HT-29 (cell line): ENCODE results near the gene UBR4. TPM values are rescaled to one million over a fixed set of nuclear protein-coding genes. Genes with fewer than 3 reads are reported as not detected.
"Not testable (repeated sequence)": the region's sequence is repeated elsewhere in the genome, so short reads cannot be mapped to it uniquely, and the experiment has no call there.

Experiments used
- DNase-seq: peaks from one replicate; pipeline ENCODE4 v3.0.0-alpha.2; 2015; ENCODE audit warnings: low spot score
- total RNA-seq: library from RNA; depleted of rRNA; stranded (reverse); fragments of >200 nt; shearing (Covaris generic); gene quantifications from 2 replicates; pipeline ENCODE4 v1.2.3, GENCODE V29; 2014

Gene UBR4
- total RNA-seq, 1 experiment from 2014 or later = 146 TPM

- no peak for DNase-seq
These were observed 18.3 kb downstream of the UBR4 start for GRCh38 chr1:19191811-19192210.

DNA sequence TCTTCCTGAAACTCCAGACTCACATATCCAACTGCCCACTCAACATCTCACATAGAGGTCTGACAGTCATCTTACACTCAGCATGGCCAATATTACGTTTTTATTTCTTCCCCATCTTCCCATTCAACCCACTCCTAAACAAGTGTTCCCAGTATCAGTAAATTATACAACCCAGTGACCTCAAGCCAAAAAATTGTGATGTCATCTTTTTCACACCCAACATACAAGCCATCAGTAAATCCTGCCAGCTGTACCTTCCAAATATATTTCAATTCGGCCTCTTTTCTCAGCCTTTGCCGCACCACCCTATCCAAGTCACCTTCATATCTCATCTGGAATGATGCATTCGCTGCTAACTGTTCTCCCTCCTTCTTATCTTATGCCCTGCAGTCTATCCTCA is 19.6 kb downstream of the UBR4 start:
- DNase-seq = no peak

- DNase-seq = no peak
These were observed 20.8 kb downstream of the UBR4 start for GRCh38 chr1:19189270-19189669.

DNA sequence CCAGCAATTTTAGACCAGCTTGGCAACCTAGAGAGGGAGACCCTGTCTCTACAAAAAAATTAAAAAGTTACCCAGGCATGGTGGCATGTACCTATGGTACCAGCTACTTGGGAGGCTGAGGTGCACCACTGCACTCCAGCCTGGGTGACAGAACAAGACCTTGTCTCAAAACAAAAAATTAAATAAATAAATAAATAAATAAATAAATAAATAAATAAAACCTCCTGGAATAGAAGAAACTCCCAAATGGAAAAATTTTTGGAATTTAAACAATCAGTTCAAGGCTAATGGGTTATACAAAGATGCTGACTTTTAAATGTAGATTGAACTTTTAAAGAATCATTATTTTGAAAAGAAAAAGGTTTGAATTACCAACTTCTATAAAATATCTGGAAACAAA is 22.2 kb downstream of the UBR4 start:
- no peak for DNase-seq

DNA sequence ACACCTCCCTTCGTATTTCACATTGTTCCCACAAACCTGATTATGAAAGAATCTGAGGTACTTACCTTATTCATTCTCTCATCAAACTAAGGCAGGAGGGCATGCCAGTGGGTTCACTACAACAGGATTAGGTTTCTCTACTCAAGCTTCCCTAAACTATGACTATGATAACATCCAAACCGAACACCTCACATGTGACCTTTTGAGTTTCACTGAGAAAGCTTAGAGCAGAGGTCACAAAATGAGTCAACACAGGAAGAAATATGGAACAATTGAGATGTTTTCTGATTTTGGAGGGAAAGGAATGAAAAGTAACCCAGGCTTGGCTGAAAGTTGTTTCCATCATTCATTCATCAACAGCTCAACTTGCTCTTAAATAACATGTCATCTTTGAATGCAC is 24.1 kb downstream of the UBR4 start:
- no peak for DNase-seq

GRCh38 chr1:19182223-19182622 is 27.8 kb downstream of the UBR4 start:
- no peak for DNase-seq

DNA sequence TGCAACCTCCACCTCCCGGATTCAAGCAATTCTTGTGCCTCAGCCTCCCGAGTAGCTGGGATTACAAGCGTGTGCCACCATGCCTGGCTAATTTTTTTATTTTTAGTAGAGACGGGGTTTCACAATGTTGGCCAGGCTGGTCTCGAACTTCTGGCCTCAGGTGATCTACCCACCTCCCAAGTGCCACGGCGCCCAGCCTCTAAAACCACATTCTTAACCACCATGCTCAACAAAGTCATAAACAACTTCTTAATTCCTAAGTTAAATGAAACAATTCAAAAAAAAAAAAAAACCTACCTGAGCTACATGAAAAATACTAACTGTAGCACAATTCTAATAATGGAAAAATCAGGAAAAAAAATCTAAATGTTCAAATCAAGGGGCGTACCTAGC is 29.8 kb downstream of the UBR4 start:
- not testable (repeated sequence) for DNase-seq

DNA sequence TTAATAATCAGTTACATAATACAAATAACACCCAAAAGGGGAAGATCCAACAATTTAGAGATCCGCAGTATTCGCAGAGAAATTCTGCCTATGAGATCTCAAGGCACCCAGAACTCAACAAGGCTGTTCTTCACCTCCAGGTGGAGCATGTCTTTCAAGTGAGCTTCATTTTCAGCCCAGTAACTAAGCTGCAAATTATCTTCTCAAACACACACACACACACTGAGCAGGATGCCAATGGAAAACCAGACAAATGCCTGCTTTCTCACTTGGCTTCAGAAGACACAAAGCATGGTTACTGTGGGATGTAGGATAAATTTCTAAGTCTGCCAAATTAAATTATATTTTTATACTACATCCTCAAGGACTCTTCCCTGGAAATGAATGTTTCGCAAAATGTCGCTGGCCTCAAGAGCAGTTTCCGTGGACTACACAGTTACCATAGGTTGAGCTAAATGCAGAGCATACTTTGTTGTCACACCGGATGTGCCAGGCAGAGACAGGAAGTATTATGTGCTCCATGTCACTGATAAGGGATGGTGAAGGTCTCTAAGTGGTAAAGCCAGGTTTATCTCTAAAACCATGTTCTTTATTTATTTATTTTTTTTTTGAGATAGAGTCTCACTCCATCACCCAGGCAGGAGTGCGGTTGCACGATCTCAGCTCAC is 30.3 kb downstream of the UBR4 start:
- peak; percentile 35 for DNase-seq

DNA sequence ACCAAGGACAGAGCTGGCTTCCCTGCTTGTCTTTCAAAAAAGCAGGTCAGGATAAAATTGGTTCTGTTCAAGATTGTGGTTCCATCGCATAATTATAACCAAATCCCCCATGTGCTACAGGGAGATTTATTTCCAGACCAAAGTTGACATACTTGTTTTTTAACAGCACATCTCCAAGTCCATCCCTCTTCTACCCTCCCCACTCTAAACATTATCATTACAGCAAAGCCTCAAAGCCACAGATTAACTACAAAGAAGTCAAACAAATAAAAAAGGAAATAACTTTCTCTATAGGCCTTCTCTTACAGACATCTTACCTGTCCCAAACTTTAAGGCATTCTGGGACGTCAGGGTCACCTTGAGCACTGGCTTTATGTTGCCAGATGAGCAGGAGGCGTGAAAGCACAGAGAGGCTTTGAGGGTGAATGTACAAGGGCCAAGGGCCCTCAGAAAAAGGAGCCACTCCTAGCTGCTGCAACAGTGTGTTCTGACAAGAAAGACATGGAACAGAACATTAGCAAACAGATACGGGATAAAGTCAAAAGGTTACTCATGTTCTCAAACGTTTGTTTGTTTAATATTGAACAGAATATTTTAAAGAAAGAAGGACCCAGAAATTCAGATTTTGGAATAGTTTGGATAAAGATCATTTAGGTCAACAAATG is 31.2 kb downstream of the UBR4 start:
- no peak for DNase-seq

DNA sequence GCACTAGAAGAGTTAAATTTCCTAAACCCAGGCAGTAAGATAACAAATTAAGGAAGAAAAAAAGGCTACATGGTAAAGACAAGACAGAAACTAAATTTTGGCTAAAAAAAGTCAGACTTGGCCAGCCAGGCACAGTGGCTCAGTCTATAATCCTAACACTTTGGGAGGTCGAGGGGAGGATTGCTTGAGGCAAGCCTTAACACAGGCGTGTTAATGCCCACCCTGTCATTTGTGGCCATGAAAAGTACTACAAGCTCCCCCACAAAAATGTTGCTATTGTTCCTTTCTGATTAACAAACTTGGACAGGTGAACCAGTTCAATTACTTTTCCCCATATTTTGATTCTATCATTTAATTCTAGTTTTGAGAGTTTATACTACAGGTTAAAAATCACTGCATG is 32.3 kb downstream of the UBR4 start:
- no peak for DNase-seq

DNA sequence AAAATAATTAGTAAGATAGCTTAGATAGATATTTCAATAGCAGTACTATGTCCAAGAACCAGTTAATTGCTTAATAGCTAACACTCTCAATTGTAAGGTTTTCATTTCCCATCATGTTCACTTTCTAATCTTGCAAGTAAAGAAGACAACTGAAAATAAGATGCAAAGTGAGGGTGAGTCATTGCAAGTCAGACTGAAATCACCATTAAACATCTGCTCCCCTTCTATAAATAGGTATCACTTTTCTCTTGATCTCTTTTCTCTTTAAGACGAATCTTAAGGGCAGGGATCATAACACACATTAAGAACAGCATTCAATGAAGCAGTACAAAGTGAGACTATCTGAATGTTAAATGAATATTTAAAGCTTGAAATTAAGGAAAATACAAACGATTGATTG is 40.4 kb downstream of the UBR4 start:
- DNase-seq = no peak

DNA sequence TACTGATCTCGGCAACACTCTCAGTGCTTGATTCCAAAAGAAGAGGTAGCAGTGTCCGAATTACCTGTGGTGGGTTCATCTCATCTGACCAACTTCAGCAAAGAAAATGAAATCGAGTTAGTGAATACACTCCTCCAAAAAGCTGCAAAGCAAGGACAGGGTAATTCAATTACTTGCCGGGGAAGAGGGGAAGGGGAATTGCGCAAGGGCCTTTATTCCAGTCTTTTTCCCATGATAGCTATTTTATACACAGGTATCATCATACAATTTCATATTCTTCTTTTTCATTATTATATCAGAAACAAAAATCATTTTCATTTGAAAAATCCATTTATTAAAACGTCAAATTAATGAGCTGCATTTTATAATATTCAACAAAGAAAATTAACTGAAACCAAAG is 42.9 kb downstream of the UBR4 start:
- no peak for DNase-seq

GRCh38 chr1:19166066-19166465 is 44.0 kb downstream of the UBR4 start:
- DNase-seq = no peak

- DNase-seq = peak; percentile 63
These were observed 44.6 kb downstream of the UBR4 start for GRCh38 chr1:19165501-19165900.

- DNase-seq = no peak
These were observed 45.6 kb downstream of the UBR4 start for GRCh38 chr1:19164274-19165015.

DNA sequence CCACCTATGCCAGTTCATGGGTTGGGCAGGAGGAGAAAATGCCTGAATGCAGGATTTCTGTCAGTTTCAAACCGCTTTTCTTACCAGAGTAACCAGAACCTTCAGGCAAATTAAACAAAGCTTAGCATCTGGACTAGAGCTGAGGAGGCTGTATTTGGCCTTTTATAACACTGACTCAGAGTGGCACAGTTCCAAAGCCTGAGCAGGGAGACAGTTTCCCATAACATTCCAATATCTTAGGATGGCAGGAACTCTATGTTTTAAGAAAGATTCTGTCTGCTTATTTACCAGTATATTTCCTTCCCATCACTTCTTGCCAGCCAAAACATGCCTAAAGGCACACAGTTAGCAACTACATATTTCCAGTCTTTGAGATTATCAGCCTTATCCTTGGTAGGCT is 46.8 kb downstream of the UBR4 start:
- DNase-seq = no peak

DNA sequence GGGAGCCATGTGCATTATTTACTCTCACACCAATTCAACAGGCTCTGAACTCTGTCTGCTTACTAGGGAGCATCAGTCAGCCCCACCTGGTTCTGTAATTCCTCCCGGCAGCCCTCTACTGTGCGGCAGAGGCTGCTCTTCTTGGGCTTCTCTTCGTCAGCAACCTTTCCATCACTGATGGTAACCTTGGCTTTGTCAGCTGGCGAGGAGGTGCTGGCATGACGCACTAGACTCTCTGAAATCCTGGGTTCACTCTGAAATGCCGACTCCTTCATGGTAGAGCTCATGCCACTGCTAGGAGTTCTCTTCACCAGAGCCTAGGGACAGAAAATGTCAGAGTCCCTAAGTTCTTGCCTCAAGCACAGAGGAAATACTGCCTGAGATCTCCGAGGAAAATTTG is 49.2 kb downstream of the UBR4 start:
- no peak for DNase-seq

DNA sequence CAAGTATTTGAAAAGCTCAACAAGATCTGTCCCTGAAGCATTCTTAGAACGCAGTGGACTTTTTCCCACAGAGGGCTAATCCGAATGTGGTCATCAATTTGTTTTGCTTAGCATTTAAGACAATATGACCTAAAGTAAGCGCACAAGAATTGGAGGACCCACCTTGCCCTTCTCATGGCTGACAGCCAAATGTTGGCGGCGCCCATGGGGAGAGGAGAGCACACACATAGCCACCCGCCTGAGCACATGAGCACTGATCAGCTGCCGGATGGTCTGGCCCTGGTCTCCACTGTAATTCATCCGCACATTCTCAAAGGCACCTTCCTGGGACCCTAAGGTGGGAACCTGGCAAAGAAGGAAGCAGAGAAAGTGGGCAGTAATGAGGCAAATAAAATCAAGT is 52.4 kb downstream of the UBR4 start:
- DNase-seq = no peak

DNA sequence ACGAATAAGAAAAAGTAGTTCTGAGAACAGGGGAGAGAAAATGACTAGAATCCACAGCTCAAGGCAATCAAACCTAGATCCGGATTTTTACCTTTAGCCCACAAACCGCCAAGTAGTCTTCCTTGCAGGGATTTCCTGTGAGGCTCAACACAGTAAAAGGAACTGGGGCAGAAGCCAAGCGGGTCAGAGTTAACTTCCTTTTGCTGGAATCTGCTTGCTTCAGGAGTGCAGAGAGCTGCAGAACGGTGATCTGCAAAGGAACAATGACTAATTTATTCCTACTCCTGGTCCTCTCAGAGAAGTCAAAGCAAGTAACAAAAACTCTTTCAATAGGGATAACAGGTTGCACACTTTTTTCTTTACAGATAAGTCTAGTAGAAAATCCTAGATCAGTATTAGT is 53.4 kb downstream of the UBR4 start:
- DNase-seq = peak; percentile 88

- DNase-seq = peak; percentile 24
These were observed 55.2 kb downstream of the UBR4 start for GRCh38 chr1:19154876-19155275.

DNA sequence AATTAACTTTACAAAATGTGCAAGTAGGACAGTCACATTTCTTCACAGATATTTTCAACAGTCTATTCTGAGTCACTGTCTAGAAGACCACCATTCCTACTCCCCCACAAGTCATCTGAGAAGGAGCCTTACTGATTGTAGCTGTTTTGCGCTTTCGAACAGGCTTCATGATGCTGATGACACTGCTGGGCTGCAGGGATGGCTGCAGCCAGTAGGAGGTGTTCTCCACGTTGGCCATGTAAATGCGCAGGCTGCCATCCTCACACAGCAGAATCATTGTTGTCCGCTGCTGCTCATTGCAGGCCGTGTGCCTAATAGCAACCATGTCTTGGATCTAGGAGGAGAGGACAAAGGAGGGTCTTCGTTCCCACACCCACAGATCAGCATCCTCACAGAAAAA is 56.9 kb downstream of the UBR4 start:
- no peak for DNase-seq

DNA sequence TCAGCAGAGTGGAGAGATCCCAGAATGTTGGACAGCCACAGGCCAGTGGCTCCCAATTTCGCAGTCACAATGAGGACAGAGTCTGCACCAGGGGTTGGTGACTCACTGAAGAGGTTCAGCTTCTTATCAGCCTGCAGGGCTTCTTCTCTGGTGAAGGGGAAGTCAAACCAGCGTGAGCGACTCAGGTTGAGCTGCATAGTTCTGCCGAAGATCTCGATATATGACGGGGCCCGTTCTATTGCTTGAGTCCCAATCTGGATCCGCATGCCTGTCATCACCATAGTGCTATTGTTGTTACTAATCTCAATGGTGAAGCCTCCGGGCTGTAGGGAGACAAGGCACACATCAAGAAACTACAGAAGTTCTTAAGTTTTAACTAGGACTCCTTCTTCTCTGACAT is 58.5 kb downstream of the UBR4 start:
- DNase-seq = no peak

- no peak for DNase-seq
These were observed 60.3 kb downstream of the UBR4 start for GRCh38 chr1:19149736-19150135.
